Measurements from ENCODE around the gene POU2F1.

The POU2F1 gene

DNA sequence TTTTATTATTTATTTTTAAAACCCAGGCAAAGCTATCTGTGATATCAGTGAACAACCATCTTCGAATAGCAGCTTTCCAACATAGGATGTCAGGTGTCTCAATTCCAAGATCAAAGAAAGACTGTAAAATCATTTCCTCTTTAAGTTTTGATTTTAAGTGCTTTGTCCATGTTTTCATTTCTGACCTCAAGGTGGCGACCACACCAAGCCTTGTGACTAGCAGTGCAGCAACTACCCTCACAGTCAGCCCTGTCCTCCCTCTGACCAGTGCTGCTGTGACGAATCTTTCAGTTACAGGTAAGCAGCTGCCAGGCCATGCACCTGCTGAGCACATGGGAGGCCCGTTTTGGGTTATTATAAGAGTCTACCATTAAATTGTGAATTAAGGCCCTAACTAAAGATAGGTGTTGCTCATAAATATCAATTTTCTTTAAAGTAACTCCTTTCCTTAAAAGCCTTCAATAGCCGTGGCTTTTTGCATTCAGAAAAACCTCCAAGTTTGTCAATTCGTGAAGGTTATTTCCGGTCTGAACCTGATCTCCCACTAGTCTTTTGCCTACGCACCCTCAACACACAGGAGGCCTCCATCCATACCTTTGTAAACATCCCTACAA, 180.7 kb downstream of the POU2F1 start:
- TF ChIP-seq, protein P1, sequence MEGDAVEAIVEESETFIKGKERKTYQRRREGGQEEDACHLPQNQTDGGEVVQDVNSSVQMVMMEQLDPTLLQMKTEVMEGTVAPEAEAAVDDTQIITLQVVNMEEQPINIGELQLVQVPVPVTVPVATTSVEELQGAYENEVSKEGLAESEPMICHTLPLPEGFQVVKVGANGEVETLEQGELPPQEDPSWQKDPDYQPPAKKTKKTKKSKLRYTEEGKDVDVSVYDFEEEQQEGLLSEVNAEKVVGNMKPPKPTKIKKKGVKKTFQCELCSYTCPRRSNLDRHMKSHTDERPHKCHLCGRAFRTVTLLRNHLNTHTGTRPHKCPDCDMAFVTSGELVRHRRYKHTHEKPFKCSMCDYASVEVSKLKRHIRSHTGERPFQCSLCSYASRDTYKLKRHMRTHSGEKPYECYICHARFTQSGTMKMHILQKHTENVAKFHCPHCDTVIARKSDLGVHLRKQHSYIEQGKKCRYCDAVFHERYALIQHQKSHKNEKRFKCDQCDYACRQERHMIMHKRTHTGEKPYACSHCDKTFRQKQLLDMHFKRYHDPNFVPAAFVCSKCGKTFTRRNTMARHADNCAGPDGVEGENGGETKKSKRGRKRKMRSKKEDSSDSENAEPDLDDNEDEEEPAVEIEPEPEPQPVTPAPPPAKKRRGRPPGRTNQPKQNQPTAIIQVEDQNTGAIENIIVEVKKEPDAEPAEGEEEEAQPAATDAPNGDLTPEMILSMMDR (IDR thresholded peaks at IDR 0.05): no peak
- no peak overlapping the region for H3K4me3 ChIP-seq (ENCODE audit: low read depth in 1 of 2, low read length in 1 of 2)
- no peaks in the 10 kb centered on the region for H3K9me3 ChIP-seq
- H3K27ac ChIP-seq: no peak overlapping the region
- H3K27me3 ChIP-seq: no peaks in the 10 kb centered on the region
- no peaks in the 10 kb centered on the region for H3K4me1 ChIP-seq (ENCODE audit: control insufficient read depth in 1 of 2, insufficient read depth in 1 of 2, low read depth in 1 of 2, low read length in 1 of 2)
- peaks cover 72% of the 10 kb centered on the region for H3K36me3 ChIP-seq

DNA sequence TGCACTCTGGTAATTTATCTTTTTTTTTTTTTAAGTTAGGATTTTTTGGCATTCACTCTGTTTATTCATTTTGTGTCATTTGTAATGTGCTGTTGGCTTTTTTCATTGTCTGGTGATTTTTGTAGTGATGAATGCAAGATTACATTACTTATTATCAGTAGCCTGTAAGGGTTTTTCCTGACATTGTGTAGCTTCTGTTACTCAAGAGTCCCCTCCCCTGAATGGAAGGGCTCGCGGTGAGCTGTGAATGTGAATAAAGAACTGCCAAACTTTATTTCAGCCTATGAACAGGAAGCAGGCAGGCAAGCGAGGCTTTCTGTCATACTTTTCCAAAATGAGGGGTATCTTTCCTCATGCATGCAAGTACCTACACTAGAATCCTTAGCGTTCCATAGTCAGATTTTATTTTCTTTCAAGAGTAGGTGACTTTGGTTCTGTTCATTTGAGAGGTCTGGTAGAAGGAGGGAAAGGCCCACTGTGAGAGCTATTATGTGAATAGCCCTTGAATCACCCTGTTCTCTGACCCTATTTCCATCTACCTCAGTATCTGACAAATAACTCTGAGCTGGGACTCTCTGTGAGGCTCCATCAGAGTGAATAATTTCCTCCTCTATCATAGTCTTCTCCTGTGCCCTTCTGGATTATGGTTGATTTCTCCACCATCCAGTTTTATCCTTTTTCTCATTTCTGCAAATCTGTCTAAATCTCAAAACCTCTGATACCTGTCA, 183.6 kb downstream of the POU2F1 start:
- TF ChIP-seq, protein P1 (IDR thresholded peaks at IDR 0.05): no peak
- Histone ChIP-seq H3K36me3 (peaks cover 52% of the 10 kb centered on the region), H3K4me1 (ENCODE audit: control insufficient read depth in 1 of 2, insufficient read depth in 1 of 2, low read depth in 1 of 2, low read length in 1 of 2) (no peaks in the 10 kb centered on the region), H3K27ac (no peak overlapping the region), H3K27me3 (no peaks in the 10 kb centered on the region), H3K4me3 (ENCODE audit: low read depth in 1 of 2, low read length in 1 of 2) (no peak overlapping the region), H3K9me3 (no peaks in the 10 kb centered on the region)

DNA sequence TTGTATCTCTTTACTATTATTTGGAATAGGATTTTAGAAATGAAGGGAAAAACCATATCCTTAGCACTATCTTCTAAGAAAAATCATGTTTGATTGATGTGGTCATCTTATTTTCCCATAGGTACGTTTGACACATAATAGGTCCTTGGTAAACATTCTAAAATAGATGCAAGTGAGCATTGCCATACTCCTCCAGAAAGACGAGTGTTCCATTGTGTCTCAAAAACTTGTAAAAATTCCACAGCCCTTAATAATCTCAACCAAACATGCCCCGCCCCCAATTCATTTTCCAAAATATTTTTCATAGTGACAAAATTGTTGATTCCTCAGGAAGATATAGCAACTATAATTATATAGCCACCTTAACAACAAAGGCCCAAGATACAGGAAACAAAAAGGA, 184.2 kb downstream of the POU2F1 start:
- Histone ChIP-seq H3K4me3 (ENCODE audit: low read depth in 1 of 2, low read length in 1 of 2) (no peak overlapping the region), H3K27ac (no peak overlapping the region), H3K27me3 (no peaks in the 10 kb centered on the region), H3K36me3 (peaks cover 50% of the 10 kb centered on the region), H3K9me3 (no peaks in the 10 kb centered on the region), H3K4me1 (ENCODE audit: control insufficient read depth in 1 of 2, insufficient read depth in 1 of 2, low read depth in 1 of 2, low read length in 1 of 2) (no peaks in the 10 kb centered on the region)
- TF ChIP-seq, protein P1 (IDR thresholded peaks at IDR 0.05): no peak

- TF ChIP-seq, protein P1 (IDR thresholded peaks at IDR 0.05): no peak
- no peaks in the 10 kb centered on the region for H3K4me1 ChIP-seq (ENCODE audit: control insufficient read depth in 1 of 2, insufficient read depth in 1 of 2, low read depth in 1 of 2, low read length in 1 of 2)
- no peak overlapping the region for H3K27ac ChIP-seq
- no peaks in the 10 kb centered on the region for H3K9me3 ChIP-seq
- H3K36me3 ChIP-seq: peaks cover 42% of the 10 kb centered on the region
- H3K4me3 ChIP-seq (ENCODE audit: low read depth in 1 of 2, low read length in 1 of 2): no peak overlapping the region
- no peaks in the 10 kb centered on the region for H3K27me3 ChIP-seq
Measured at GRCh38 chr1:167408355-167408754, 187.7 kb downstream of the POU2F1 start.

- Histone ChIP-seq H3K4me1 (ENCODE audit: control insufficient read depth in 1 of 2, insufficient read depth in 1 of 2, low read depth in 1 of 2, low read length in 1 of 2) (no peaks in the 10 kb centered on the region), H3K27me3 (no peaks in the 10 kb centered on the region), H3K9me3 (no peaks in the 10 kb centered on the region), H3K27ac (no peak overlapping the region), H3K4me3 (ENCODE audit: low read depth in 1 of 2, low read length in 1 of 2) (no peak overlapping the region), H3K36me3 (peaks cover 48% of the 10 kb centered on the region)
- TF ChIP-seq, protein P1 (IDR thresholded peaks at IDR 0.05): no peak
Measured at GRCh38 chr1:167409183-167409582, 188.5 kb downstream of the POU2F1 start.

All from neutrophil (primary cell).